ENCODE data around the gene IL17RE. TPM values are rescaled to one million over a fixed set of nuclear protein-coding genes. Genes with fewer than 3 reads are reported as not detected.

IL17RE gene
- total and polyA plus RNA-seq, 2 of the 13 experiments (the other 11 are each of a cell fraction or from before 2014, with no cell fraction given), result 14.5 to 24.1 TPM

DNA sequence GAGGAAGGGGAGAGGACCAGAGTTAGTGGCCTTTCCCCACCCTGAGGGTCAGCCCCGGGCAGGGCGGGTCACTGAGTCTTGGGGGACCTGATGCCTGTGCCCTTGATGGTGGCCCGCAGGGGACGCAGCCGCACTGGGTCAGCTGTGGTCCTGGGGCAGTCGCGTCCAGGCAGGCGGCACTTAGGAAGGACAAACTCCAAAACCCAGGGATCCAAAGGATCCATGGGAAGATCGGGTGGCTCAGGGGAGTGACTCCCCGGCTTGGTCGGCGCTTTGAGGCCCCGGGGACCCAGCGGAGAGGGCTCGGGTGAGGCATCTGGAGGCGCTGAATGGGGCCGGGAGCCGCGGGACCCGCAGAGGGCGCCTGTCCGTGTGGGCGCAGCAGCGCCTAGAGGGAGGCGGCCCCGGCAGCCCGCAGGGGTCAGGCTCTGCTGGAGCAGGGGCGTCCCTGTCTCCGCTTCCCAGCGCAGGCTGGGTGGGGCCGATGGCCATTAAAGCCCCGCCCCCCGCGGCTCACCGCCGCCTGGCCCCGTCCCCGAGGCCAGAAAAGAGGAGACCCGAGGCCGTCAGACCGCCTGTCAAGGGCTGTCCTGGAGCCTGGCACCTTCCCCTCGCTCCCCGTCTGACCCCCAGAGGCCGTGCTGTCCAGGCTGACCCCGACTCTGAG lies 40.1 kb upstream of the IL17RE start (continued):
- TF ChIP-seq, protein P1, sequence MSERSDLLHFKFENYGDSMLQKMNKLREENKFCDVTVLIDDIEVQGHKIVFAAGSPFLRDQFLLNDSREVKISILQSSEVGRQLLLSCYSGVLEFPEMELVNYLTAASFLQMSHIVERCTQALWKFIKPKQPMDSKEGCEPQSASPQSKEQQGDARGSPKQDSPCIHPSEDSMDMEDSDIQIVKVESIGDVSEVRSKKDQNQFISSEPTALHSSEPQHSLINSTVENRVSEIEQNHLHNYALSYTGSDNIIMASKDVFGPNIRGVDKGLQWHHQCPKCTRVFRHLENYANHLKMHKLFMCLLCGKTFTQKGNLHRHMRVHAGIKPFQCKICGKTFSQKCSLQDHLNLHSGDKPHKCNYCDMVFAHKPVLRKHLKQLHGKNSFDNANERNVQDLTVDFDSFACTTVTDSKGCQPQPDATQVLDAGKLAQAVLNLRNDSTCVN (CRISPR knock-in tag; IDR thresholded peaks at IDR 0.05; ENCODE audit: borderline replicate concordance), result no peak
- TF ChIP-seq, protein P2, sequence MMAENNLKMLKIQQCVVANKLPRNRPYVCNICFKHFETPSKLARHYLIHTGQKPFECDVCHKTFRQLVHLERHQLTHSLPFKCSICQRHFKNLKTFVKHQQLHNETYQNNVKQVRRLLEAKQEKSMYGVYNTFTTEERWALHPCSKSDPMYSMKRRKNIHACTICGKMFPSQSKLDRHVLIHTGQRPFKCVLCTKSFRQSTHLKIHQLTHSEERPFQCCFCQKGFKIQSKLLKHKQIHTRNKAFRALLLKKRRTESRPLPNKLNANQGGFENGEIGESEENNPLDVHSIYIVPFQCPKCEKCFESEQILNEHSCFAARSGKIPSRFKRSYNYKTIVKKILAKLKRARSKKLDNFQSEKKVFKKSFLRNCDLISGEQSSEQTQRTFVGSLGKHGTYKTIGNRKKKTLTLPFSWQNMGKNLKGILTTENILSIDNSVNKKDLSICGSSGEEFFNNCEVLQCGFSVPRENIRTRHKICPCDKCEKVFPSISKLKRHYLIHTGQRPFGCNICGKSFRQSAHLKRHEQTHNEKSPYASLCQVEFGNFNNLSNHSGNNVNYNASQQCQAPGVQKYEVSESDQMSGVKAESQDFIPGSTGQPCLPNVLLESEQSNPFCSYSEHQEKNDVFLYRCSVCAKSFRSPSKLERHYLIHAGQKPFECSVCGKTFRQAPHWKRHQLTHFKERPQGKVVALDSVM (CRISPR knock-in tag; IDR thresholded peaks at IDR 0.05), result peak; percentile 84; the same call in 1 of the 2 replicates
- peak; percentile 65; the same call in 1 of the 2 replicates for TF ChIP-seq ZSCAN21 (CRISPR knock-in tag; IDR thresholded peaks at IDR 0.05; ENCODE audit: borderline replicate concordance)
- no peak for TF ChIP-seq ZNF672 (CRISPR knock-in tag; IDR thresholded peaks at IDR 0.05)
- TF ChIP-seq, protein P3, sequence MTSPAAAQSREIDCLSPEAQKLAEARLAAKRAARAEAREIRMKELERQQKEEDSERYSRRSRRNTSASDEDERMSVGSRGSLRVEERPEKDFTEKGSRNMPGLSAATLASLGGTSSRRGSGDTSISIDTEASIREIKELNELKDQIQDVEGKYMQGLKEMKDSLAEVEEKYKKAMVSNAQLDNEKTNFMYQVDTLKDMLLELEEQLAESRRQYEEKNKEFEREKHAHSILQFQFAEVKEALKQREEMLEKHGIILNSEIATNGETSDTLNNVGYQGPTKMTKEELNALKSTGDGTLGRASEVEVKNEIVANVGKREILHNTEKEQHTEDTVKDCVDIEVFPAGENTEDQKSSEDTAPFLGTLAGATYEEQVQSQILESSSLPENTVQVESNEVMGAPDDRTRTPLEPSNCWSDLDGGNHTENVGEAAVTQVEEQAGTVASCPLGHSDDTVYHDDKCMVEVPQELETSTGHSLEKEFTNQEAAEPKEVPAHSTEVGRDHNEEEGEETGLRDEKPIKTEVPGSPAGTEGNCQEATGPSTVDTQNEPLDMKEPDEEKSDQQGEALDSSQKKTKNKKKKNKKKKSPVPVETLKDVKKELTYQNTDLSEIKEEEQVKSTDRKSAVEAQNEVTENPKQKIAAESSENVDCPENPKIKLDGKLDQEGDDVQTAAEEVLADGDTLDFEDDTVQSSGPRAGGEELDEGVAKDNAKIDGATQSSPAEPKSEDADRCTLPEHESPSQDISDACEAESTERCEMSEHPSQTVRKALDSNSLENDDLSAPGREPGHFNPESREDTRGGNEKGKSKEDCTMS (CRISPR knock-in tag; conservative IDR thresholded peaks at IDR 0.05), result no peak
- peak; percentile 56; the same call in 1 of the 2 replicates for TF ChIP-seq SP4 (CRISPR knock-in tag; IDR thresholded peaks at IDR 0.05)
- TF ChIP-seq KAT8 (CRISPR knock-in tag; IDR thresholded peaks at IDR 0.05), result peak; percentile 42; the same call in 1 of the 2 replicates
- no peak for TF ChIP-seq POLR2AphosphoS2 (IDR thresholded peaks at IDR 0.05; ENCODE audit: low read depth, low read length)
- no peak for TF ChIP-seq NFYC (CRISPR knock-in tag; IDR thresholded peaks at IDR 0.05)
- no peak for TF ChIP-seq ZNF496 (CRISPR knock-in tag; IDR thresholded peaks at IDR 0.05; ENCODE audit: insufficient replicate concordance)
- TF ChIP-seq ZC3H13 (CRISPR knock-in tag; IDR thresholded peaks at IDR 0.05), result no peak
- no peak for TF ChIP-seq EP300 (IDR thresholded peaks at IDR 0.05; ENCODE audit: low read depth in 2 of 2, low read length in 2 of 2)
- TF ChIP-seq EP300 (CRISPR knock-in tag; IDR thresholded peaks at IDR 0.05; ENCODE audit: borderline replicate concordance), result no peak
- TF ChIP-seq, protein P4, sequence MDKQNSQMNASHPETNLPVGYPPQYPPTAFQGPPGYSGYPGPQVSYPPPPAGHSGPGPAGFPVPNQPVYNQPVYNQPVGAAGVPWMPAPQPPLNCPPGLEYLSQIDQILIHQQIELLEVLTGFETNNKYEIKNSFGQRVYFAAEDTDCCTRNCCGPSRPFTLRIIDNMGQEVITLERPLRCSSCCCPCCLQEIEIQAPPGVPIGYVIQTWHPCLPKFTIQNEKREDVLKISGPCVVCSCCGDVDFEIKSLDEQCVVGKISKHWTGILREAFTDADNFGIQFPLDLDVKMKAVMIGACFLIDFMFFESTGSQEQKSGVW (CRISPR knock-in tag; IDR thresholded peaks at IDR 0.05; ENCODE audit: borderline replicate concordance), result no peak
- TF ChIP-seq ZNF713 (CRISPR knock-in tag; IDR thresholded peaks at IDR 0.05), result no peak
- no peak for TF ChIP-seq ESRRA (CRISPR knock-in tag; IDR thresholded peaks at IDR 0.05; ENCODE audit: low read depth)
- no peak for TF ChIP-seq MLLT10 (CRISPR knock-in tag; IDR thresholded peaks at IDR 0.05)
- no peak for TF ChIP-seq ZNF75D (CRISPR knock-in tag; IDR thresholded peaks at IDR 0.05; ENCODE audit: borderline replicate concordance)
- TF ChIP-seq DMAP1 (CRISPR knock-in tag; IDR thresholded peaks at IDR 0.05), result peak; percentile 49; the same call in 1 of the 2 replicates
- TF ChIP-seq ZFP1 (CRISPR knock-in tag; IDR thresholded peaks at IDR 0.05), result no peak

All from HepG2 (cell line).